Dendritic cell treated with granulocyte-macrophage colony-stimulating factor and Interleukin-4, amounts not matched to agents 40 ng/mL and 50 ng/mL, for 4 days (primary cell): Measurements from ENCODE around the gene APOBEC3G.
"Not testable (repeated sequence)": the region's sequence is repeated elsewhere in the genome, so short reads cannot be mapped to it uniquely, and the experiment has no call there.

Experiments
- H3K27ac Mint-ChIP-seq: one replicate; pipeline ENCODE4 v1.8.0; 2022; ENCODE audit warnings: mild to moderate bottlenecking, mixed read lengths
- H3K27me3 Mint-ChIP-seq: one replicate; pipeline ENCODE4 v1.8.0; 2022; ENCODE audit warnings: mild to moderate bottlenecking, mixed read lengths
- H3K36me3 Mint-ChIP-seq: one replicate; pipeline ENCODE4 v1.8.0; 2022; ENCODE audit warnings: low read depth, mixed read lengths
- H3K4me1 Mint-ChIP-seq: one replicate; pipeline ENCODE4 v1.8.0; 2022; ENCODE audit warnings: low read depth, mixed read lengths
- H3K4me3 Mint-ChIP-seq: one replicate; pipeline ENCODE4 v1.8.0; 2022; ENCODE audit warnings: mild to moderate bottlenecking, moderate library complexity, mixed read lengths
- H3K9me3 Mint-ChIP-seq: one replicate; pipeline ENCODE4 v1.8.0; 2022; ENCODE audit warnings: mixed read lengths
- intact Hi-C: fragments of 100-400 bp; cut with micrococcal nuclease; formaldehyde crosslinking; loops from one replicate; pipeline ENCODE4 v1.15.0; 2022

The APOBEC3G gene

DNA sequence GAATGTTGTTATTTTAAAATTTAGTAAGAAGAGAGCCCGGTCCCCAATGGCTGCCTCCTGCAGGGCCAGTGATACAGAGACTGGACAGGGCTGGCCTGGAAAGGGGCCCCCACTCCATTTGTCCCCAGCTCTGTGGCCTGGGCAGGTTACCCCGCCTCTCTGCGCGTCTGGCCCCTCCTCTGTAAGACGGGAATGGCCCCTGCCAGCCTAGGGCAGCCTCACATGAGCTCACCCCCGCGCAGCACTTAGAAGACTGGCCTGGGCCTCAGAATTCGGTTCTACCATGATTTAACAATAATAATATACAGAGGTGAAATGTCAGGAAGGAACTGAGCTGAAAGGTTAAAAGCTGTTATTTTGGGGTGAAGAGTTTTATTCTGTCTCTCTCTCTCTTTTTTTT, 1.3 kb downstream of the APOBEC3G start:
- no peaks in the 10 kb centered on the region for H3K27me3 Mint-ChIP-seq
- H3K4me1 Mint-ChIP-seq, result peaks cover 32% of the 10 kb centered on the region
- peak overlapping the region; percentile 94 for H3K27ac Mint-ChIP-seq
- no peaks in the 10 kb centered on the region for H3K9me3 Mint-ChIP-seq
- H3K4me3 Mint-ChIP-seq, result no peak overlapping the region
- intact Hi-C loops, result no loop called here
- peaks cover 49% of the 10 kb centered on the region for H3K36me3 Mint-ChIP-seq

- H3K4me3 Mint-ChIP-seq, H3K27me3 Mint-ChIP-seq, H3K27ac Mint-ChIP-seq, H3K9me3 Mint-ChIP-seq, intact Hi-C loops: not testable (repeated sequence)
- H3K36me3 Mint-ChIP-seq, result peaks cover 52% of the 10 kb centered on the region
- H3K4me1 Mint-ChIP-seq, result peaks cover 32% of the 10 kb centered on the region
Measured at GRCh38 chr22:39079054-39079637, 2.1 kb downstream of the APOBEC3G start.

DNA sequence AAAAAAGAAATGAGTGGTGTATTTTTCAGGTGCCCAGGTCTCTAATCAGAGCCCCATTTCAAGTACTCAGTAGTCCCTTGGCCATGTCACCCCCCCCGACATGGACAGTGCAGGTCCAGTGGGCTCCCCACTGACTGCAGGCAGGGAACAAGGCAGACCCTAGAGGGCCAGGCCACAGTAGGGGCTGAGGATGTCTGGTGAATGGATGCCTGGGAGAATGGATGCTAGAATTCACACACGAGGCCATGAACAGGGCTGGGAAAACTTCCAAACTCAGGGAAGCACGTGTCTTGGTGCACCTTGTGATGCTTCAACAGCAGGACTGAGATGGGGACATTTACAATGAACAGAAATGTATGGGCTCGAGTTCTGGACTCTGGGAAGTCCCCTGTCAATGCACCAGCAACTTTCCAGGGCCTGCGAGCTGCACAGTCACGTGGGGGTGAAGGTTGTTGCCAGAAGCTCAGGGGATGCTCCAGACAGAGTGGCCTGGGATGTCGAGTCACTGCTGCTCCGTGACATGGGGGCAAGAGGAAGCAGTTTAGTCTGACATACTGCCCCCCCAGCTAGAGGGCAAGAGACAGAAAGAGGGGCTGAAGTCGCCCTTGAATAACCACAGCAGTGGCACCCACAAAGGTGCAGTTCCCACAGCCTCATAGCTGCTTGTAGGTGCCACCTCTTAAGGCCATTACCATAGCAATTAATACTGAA, 3.1 kb downstream of the APOBEC3G start:
- no peak overlapping the region for H3K27ac Mint-ChIP-seq
- intact Hi-C loops, result no loop called here
- H3K4me1 Mint-ChIP-seq, result peaks cover 32% of the 10 kb centered on the region

GRCh38 chr22:39081016-39081415, 3.9 kb downstream of the APOBEC3G start:
- Mint-ChIP-seq H3K4me3 (no peak overlapping the region), H3K36me3 (peaks cover 52% of the 10 kb centered on the region)

More for the DNA sequence above, 3.1 kb downstream of the APOBEC3G start:
- no peaks in the 10 kb centered on the region for H3K9me3 Mint-ChIP-seq
- peaks cover 52% of the 10 kb centered on the region for H3K36me3 Mint-ChIP-seq
- no peaks in the 10 kb centered on the region for H3K27me3 Mint-ChIP-seq
- H3K4me3 Mint-ChIP-seq, result no peak overlapping the region

DNA sequence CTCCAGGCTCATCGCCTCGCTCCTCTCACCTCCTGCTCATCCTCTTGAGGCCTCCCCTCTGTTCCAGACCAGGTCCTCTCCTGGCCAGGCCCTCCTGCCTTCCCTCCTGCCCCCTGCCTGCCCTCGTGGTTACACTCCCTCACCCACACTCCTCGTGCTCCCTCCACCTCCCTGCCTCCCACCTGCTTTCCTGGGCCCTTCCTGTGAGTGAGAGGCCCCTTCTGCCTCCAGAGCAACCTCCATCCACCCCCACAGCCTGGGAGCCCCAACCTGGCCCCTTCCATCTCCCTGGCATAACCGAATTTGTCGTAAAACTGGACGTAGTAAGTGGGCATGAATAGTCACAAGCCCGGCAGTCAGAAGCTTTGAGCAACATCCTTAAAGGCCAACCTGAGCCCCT, 4.5 kb downstream of the APOBEC3G start:
- no peak overlapping the region for H3K4me3 Mint-ChIP-seq
- H3K4me1 Mint-ChIP-seq, result peaks cover 19% of the 10 kb centered on the region
- no peaks in the 10 kb centered on the region for H3K27me3 Mint-ChIP-seq
- peaks cover 52% of the 10 kb centered on the region for H3K36me3 Mint-ChIP-seq
- H3K27ac Mint-ChIP-seq, result no peak overlapping the region
- intact Hi-C loops, result no loop called here
- no peaks in the 10 kb centered on the region for H3K9me3 Mint-ChIP-seq

More at GRCh38 chr22:39081016-39081415, 3.9 kb downstream of the APOBEC3G start:
- no peaks in the 10 kb centered on the region for H3K9me3 Mint-ChIP-seq
- H3K27me3 Mint-ChIP-seq, result no peaks in the 10 kb centered on the region
- H3K27ac Mint-ChIP-seq, result no peak overlapping the region
- peaks cover 25% of the 10 kb centered on the region for H3K4me1 Mint-ChIP-seq
- intact Hi-C loops, result no loop called here

DNA sequence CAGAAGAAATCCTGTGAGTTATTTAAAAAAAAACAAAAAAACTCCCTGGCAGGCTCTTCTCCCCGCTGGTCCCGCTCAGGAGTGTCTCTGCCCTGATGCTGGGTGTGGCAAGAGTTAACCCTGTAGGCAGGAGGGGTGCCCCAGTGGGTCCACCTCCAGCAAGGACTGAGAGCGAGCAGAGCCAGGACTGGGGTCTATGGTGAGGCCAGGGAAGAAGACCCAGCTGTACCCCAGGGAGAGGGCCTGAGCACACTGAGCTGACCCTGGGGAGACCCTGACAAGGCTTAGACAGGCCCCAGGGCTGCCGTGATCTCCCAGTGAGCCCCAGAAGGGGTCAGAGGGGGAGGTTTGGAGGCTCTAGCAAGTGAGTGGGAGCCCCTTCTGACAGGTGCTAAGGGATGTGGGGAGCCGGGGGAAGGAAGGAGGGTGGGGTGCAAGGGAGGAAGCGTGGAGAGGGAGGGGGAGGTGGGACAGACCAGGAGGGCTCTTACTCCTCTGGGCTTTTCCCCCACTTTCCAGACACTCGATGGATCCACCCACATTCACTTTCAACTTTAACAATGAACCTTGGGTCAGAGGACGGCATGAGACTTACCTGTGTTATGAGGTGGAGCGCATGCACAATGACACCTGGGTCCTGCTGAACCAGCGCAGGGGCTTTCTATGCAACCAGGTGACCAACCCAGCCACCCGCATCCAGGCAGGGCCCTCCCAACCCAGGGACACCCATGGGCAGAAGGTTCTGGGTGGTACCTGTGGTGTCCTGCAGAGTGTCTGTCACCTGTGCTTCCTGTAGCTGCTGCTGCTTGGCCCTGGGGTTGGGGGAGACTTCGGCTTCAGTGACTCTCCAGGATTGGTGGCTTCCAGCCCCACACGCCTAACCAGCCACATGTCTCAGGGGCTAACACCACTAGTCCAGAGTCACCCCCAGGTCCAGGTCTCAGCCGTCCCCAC, 6.4 kb downstream of the APOBEC3G start:
- no peak overlapping the region for H3K4me3 Mint-ChIP-seq
- H3K36me3 Mint-ChIP-seq, result peaks cover 43% of the 10 kb centered on the region
- no peaks in the 10 kb centered on the region for H3K9me3 Mint-ChIP-seq
- peak overlapping the region; percentile 45 for H3K27ac Mint-ChIP-seq
- peaks cover 9% of the 10 kb centered on the region for H3K4me1 Mint-ChIP-seq
- intact Hi-C loops, result no loop called here
- H3K27me3 Mint-ChIP-seq, result no peaks in the 10 kb centered on the region

DNA sequence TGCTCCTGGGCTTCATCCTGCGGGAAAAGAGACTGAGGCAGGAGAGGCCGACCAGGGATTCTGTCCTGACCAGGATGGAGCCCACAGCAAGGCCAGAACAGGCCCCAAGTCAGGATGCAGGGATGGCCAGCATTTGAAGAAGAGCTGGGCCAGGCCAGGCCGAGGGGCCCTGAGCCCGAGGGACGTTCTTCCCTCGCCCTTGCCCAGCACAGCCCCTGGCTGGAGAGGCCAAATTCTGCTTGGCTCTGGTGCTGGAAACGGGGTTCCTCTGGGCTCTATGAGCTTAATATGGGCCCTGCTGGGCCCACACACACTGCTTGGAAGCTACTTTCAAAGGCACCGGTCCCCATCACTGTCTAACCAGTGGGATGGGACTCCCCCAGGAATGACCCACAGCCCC, 7.6 kb downstream of the APOBEC3G start:
- no peak overlapping the region for H3K27ac Mint-ChIP-seq
- H3K4me3 Mint-ChIP-seq, result no peak overlapping the region
- no peaks in the 10 kb centered on the region for H3K9me3 Mint-ChIP-seq
- H3K27me3 Mint-ChIP-seq, result peaks cover 5% of the 10 kb centered on the region
- intact Hi-C loops, result no loop called here
- peaks cover 9% of the 10 kb centered on the region for H3K4me1 Mint-ChIP-seq
- H3K36me3 Mint-ChIP-seq, result peaks cover 38% of the 10 kb centered on the region

- H3K36me3 Mint-ChIP-seq, result peaks cover 15% of the 10 kb centered on the region
- peaks cover 21% of the 10 kb centered on the region for H3K4me1 Mint-ChIP-seq
- no peak overlapping the region for H3K27ac Mint-ChIP-seq
- intact Hi-C loops, result no loop called here
- peaks cover 26% of the 10 kb centered on the region for H3K27me3 Mint-ChIP-seq
- H3K9me3 Mint-ChIP-seq, result no peaks in the 10 kb centered on the region
- no peak overlapping the region for H3K4me3 Mint-ChIP-seq
Measured at GRCh38 chr22:39087098-39087497, 10.0 kb downstream of the APOBEC3G start.

DNA sequence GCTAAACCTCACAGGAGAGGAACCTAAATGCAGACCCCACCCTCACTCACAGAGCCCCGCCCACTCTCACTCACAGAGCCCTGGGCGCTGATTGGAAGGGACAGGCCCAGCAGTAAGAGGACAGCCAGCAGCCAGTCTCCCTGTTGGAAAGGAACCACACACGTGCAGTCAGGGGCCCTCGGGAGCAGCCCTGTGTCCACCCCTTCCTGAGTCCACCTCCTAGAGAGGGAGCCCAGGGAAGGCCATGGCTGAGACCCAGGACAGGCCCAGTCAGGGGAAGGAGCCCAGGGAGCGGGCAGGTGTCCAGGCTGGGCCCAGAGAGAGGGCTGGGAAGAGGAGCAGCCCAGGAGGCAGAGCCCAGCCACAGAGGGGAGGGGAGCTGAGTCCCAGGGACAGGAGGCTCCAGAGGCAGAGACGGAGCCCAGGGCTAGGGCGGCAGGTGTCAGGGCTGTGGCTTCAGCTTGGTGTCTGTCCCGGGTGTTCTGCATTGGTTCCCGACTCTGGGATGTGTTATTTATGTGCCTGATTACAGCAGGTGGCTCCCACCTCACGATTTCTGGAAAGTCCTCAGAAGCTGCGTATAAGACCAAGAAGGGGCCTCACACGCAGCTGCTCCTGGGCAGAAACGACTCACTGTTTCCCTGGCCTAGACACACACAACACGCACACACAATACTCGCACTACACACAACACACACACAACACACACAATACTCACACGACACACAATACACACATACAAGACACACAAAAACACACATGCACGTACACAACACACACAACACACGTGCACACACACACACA, 11.0 kb downstream of the APOBEC3G start:
- Mint-ChIP-seq H3K4me3 (no peak overlapping the region), H3K36me3 (peaks cover 5% of the 10 kb centered on the region), H3K27me3 (peaks cover 29% of the 10 kb centered on the region), H3K27ac (no peak overlapping the region), H3K4me1 (peaks cover 31% of the 10 kb centered on the region), H3K9me3 (no peaks in the 10 kb centered on the region)
- intact Hi-C loops, result no loop called here

DNA sequence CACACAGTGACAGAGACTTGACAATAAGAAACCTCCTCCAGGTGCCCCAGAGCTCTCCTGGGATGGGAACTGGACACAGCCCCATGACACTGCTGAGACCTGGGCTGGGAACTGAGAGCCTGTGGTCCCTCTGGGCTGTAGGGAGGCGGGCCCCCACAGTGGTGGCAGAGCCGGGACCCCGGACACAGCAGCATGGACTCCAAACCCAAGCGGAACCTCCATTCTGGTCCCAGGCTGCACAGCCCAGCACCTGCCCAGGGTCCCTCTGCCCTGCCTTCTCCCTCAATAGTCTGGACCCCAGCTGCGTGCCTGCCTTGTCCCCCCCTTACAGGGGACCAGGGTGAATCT, 11.6 kb downstream of the APOBEC3G start:
- H3K9me3 Mint-ChIP-seq, result no peaks in the 10 kb centered on the region
- no peaks in the 10 kb centered on the region for H3K36me3 Mint-ChIP-seq
- H3K27me3 Mint-ChIP-seq, result peaks cover 29% of the 10 kb centered on the region
- peaks cover 31% of the 10 kb centered on the region for H3K4me1 Mint-ChIP-seq
- no peak overlapping the region for H3K27ac Mint-ChIP-seq
- intact Hi-C loops, result no loop called here
- no peak overlapping the region for H3K4me3 Mint-ChIP-seq

DNA sequence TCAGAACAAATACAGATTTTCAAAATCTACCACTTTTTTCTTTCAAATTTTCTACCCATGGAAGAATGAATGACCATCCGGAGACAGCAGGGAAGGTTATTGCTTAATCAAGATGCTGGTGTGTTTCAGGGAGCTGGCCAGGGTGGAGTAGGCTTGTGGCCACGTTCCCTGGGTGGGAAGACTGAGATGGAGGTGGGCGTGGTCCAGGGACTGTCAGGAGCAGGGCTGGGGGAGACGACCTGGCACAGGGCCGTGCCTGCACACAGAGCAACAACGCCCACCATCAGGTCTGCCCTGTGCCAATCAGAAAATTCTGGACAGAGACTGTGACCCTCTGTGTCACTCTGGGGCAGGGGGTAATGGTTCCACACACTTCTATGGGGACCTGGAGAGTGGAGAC, 12.9 kb downstream of the APOBEC3G start:
- peaks cover 31% of the 10 kb centered on the region for H3K27me3 Mint-ChIP-seq
- no peak overlapping the region for H3K27ac Mint-ChIP-seq
- no peaks in the 10 kb centered on the region for H3K9me3 Mint-ChIP-seq
- intact Hi-C loops, result no loop called here
- H3K36me3 Mint-ChIP-seq, result no peaks in the 10 kb centered on the region
- H3K4me1 Mint-ChIP-seq, result peaks cover 31% of the 10 kb centered on the region
- H3K4me3 Mint-ChIP-seq, result no peak overlapping the region

DNA sequence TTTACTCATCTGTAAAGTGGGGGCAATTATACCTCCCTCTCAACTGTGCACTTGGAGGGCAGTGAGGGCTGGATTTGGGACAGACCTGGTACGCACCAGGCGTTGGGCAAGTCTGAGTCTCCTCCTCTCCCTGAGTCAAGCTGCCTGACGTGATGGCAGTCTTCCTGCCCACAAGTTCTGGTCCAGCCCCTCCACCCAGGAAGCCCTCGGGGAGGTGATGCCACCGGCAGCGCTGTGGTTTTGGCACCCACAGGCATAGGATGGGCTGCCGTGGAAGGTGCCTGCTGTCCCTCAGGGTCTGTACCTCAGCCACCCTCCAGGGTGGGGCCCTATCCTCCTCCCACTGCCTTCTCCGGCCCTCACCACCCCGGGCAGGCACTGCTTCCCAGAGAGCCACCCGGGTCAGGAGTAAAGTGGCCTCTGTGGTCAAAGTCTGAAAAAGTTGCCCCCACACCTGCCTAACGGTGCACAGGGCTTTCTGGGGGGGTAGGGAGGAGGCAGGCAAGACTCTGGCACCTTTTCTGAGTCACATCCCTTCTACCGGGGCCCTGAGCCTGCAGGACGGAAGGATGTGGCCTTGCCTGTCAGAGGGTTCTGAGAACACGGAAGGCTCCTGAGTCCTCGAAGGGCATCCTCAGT, 13.5 kb downstream of the APOBEC3G start:
- intact Hi-C loops, result no loop called here
- Mint-ChIP-seq H3K4me3 (no peak overlapping the region), H3K27ac (no peak overlapping the region), H3K36me3 (no peaks in the 10 kb centered on the region), H3K4me1 (peaks cover 32% of the 10 kb centered on the region), H3K9me3 (no peaks in the 10 kb centered on the region), H3K27me3 (peaks cover 35% of the 10 kb centered on the region)
